GM21381 (cell line): ENCODE data around the gene PXK.

ENCODE experiments used
- ATAC-seq: cut with Tn5 transposase; IDR thresholded peaks from one replicate; pipeline ENCODE4 v1.9.1; 2021; ENCODE audit warnings: mild to moderate bottlenecking, moderate library complexity; ENCODE audit not compliant: unreplicated experiment

Gene PXK

GRCh38 chr3:58379351-58380073 lies 46.8 kb downstream of the PXK start:
- no peak for ATAC-seq

DNA sequence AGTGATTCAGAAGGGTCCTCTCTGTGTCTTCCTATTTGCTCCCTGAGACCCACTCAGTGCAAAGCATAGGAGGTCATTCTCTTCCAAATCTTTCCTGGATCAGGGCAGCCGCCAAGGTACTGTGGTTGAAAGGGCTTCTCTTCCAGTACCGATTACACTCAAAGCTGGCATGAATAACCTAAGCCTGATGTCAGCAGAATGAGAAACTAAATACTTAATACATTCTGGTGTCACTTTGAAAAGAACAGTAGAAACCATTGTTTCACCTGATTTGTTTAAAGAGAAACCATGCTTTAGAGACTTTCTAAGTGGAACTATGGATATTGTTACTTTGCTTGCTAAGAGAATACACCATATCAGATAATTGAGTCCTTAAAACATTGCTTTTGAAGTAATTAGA lies 50.8 kb downstream of the PXK start:
- ATAC-seq = no peak

DNA sequence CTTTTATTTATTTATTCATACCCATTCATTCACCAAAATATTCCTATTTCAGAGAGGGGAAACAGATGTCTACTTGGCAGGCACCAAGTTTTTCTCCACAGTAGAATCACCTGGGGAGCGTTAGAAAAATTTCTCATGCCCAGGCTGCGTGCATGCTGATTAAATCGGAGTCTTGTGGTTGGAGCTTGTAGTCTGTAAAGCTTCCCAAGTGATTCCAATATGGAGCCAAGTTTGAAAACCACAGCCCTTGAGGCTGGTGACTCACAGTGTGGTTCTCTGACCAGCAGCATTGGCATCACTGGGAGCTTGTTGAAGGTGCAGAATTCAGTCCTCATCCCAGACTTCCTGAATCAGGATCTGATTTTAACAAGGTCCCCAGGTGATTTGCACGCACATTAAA lies 51.2 kb downstream of the PXK start:
- no peak for ATAC-seq

GRCh38 chr3:58384381-58385090 lies 51.8 kb downstream of the PXK start:
- no peak for ATAC-seq

GRCh38 chr3:58386626-58387365 lies 54.1 kb downstream of the PXK start:
- ATAC-seq = no peak

GRCh38 chr3:58387650-58388546 lies 55.2 kb downstream of the PXK start:
- no peak for ATAC-seq

DNA sequence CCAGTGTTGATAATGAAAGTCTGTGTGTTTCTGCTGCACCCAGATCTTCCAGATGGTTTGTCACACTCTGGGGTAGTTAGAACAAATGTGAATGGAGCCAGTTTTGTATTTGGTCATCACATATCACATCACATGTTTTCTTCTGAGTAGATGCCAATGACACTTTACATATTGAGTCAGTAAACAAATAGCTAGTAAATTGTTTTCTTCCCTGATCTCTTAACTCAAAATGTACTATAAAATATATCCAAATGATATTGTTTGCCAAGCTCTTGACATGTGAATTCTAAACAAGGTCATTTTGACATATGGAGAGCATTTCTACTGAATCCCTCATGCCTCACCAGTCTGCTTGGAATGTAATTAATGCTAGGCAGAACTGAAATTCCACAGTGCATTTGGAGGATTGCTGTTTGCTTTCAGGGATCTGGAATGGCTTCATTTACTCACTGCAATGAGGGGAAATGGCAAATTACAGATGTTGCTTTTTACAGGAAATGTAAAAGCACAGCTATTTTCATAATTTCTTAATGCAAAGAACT lies 55.9 kb downstream of the PXK start:
- no peak for ATAC-seq

DNA sequence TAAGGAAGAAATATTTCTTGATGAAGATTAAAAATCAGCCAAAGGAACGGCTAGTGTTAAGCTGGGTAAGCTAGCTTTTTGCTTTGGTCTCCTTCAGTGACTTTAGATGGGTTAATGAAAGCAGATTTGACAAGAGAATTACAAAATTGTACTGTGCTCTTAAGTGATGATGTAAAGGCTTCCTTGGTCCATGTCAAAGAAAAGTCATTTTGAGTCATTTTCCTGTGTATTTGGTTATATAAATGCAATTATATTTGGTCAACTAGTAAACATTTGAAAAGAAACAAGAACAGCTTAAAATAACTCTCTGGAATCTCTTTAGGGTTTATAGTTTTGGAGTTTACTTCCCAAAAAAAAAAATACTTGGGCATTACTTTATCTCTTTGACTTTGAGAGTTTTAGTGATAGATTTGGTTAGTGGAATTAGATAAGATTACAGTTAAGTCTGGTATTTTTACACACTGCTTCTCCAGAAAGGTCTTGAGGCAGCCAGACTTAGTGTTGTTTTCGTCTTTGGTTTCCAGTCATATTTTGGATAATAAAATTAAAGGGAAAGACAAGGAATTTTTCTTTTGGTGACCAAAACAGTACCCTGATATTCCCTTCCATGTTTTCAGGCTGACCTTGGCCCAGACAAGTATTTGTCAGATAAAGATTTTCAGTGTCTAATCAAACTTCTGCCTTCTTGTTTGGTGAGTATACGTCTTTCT lies 58.6 kb downstream of the PXK start:
- no peak for ATAC-seq

DNA sequence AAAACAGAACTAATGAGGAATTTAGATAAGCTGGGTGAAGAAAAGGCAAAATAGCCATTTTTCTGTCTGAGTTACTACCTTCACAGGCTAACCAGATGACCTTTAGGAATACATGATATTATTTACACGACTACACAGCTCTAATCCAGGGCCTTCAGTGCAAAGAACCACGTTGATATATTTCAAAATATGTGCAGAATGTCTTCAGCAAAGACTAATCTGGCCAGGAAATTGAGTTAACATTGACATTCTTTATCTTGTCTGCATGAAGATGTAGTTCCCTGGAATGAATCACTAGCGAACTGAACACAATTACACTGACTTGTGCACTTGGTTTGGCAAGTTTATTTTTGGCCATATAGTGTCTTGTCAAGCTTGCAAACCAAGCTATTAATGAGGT lies 59.5 kb downstream of the PXK start:
- no peak for ATAC-seq

DNA sequence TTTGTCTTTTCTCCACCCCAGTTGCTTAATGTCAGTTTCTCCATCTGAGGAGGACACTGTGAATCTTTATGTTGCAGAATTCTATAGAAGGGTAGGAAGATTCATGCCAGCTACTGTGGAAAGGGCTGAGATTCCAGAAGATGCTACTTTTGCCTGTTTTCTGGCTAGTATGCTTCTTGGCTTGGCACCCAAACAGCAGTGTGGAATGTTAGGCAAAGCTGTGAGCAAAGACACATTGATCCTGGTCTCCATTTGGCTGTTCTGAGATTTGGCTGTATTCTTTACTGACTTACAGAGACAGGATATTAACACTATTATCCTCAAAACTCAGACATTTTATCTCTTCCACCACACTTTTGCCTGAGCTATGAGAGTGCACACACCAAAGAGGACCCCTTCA lies 61.6 kb downstream of the PXK start:
- no peak for ATAC-seq

- no peak for ATAC-seq
These were observed 66.1 kb downstream of the PXK start for GRCh38 chr3:58398669-58399333.

- no peak for ATAC-seq
These were observed 70.9 kb downstream of the PXK start for GRCh38 chr3:58403513-58404109.

DNA sequence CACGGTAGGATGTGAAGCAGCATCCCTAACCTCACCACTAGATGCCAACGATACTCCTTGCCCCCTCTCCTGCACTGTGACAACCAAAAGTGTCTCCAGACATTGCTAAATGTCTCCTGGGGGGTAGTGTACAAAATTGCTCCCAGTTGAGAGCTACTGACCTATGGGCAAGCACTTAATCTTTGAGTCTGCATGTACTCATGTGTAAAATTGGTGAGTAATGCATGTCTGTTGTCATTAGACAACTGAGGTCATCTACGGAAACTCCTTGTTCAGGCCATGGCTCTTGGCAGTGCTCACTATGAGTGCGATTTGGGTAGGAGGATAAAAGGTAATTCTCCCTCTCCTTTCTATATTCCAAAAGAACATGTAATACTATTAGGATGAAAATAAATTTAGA lies 71.7 kb downstream of the PXK start:
- ATAC-seq = no peak

GRCh38 chr3:58408906-58409305 lies 76.2 kb downstream of the PXK start:
- no peak for ATAC-seq

- no peak for ATAC-seq
These were observed 77.0 kb downstream of the PXK start for GRCh38 chr3:58409663-58410062.

- ATAC-seq = no peak
These were observed 78.3 kb downstream of the PXK start for GRCh38 chr3:58411036-58411435.

DNA sequence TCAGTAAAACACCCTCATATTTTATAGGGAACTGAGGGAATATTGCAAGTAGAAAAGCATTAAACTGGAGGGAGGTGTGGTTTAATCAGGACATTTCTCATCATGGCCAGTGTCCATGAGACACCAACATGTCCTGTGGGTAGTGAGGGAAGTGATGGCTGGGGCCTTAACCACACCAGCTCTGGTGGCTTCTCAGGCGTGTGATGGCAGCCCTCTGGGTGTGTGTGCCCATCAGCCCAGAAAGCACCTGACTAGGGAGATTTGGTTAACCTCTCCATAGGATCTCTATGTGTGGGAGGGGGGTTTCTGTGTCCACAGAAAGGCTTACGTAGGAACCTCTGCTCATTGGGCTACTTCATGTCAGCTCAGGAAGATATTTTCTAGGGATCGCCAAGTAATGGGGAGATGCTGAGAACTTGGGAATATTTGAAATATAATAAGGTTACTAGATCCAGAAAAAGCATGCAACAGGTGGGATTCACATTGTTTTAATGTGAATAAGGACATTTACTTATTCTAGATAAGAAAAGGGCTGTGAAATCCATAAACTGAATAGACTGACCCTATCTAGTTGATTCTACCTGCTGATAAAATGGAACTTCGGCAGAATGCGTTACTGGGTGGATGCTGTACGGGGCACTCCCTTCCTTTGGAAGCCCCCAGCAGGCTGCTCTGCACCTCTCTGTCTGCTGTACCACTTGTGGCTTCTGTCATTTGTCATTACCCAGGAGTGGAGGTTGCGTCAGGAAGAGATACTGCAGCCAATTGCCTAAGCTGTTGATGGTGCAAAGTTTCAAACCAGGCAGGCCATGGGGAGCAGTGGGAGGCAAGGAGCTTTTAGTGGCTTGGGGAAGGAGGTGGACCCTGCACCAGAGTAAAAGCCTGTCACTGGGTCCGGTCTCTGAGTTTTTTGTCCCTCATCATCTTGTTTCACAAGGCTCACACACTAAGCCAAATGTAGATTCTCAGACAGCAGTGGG lies 79.4 kb downstream of the PXK start:
- no peak for ATAC-seq
